Measurements from ENCODE around the gene AKR1C3.
"Not testable (repeated sequence)": the region's sequence is repeated elsewhere in the genome, so short reads cannot be mapped to it uniquely, and the experiment has no call there.

AKR1C3 gene

DNA sequence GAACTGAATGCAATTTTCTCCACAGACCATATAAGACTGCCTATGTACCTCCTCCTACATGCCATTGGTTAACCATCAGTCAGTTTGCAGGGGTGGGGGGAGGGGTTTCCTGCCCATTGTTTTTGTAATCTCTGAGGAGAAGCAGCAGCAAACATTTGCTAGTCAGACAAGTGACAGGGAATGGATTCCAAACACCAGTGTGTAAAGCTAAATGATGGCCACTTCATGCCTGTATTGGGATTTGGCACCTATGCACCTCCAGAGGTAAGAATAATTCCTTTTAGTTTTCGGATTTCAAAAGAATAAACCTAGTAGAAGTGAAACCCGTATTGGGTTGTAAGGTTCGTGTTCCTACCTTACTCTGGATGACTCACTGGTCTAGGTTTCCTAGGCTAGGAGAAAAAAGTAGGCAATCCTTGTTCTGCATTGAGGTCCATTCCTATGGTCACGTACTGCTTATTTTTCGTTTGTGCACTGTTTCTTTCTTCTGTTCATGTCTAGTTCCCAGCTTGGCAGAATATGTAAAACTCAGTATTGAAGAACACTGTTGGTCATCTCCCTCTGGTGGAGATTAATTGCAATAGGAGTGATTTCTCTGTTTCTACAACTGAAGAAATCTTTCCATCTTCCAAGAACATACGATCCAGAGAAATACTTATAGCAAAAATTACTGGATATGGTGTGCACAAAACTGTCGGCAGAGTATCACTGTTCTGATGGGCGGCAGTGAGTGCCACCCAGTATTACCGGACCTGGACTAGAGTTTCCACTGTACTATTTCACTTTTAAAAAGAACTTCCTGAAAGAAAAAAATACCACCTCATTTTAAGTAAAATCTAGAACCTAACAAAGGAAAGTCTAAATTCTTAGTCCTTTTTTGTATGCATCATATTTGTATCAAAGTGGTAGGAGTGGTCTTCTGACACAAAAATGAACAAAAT, at the start of gene AKR1C3:
Gene AKR1C3, plus strand, starts transcription at position 150 of the 941 bp plus-strand sequence. Its CDS starts 31 bp downstream, at position 181.
- DNase-seq, result no peak

DNA sequence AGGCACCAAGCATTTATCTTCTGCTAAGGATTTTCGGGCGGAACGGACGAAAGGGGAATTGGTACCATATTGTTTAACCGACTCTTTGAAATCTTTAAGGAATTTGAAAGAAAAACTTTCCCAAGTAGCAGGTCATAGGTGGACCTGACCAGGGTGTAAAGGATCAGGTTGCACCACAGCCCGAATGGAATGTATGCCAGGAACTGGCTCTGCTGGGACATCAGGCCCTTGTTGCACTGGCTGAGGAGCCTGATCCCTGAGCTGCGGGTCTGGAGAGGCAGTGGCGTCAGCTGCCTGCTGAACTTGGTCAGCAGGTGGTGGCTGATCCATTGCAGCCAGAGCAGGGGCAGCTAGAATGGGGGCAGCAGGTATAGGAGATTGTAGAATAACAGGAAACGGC, 49.1 kb upstream of the AKR1C3 start:
- no peak for DNase-seq

DNA sequence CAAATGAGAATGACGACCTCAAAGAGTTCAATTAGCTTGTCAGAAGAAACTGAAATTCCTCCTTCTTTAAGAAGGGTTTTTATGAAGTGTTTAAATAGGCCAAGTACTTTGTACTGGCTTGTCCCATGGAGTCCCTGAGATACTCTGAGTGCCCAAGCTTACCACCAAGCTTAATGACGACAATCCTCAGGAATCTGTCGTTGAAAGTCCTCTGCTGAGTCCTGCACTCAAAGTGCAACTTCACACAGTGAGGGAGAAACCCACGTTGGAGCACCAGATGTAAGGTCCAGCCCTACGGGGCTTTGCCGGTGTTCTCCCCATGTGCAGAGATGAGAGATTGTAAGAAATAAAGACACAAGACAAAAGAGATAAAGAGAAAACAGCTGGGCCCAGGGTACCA, 47.8 kb upstream of the AKR1C3 start:
- DNase-seq, result no peak

DNA sequence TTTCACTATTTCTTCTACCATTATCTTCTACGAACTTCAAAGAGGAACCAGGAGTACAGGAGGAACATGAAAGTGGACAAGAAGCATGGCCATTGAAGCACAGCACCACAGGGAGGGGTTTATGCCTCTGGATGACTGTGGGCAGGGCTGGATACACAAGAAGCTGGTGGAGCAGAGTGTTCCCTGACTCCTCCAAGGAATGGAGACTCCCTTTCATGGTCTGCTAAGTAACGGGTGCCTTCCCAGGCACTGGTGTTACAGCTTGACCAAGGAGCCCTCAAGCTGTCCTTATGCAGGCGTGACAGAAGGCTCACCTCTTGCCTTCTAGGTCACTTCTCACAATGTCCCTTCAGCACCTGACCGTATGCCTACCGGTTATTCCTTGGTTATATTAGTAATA, 47.2 kb upstream of the AKR1C3 start:
- DNase-seq, result not testable (repeated sequence)

DNA sequence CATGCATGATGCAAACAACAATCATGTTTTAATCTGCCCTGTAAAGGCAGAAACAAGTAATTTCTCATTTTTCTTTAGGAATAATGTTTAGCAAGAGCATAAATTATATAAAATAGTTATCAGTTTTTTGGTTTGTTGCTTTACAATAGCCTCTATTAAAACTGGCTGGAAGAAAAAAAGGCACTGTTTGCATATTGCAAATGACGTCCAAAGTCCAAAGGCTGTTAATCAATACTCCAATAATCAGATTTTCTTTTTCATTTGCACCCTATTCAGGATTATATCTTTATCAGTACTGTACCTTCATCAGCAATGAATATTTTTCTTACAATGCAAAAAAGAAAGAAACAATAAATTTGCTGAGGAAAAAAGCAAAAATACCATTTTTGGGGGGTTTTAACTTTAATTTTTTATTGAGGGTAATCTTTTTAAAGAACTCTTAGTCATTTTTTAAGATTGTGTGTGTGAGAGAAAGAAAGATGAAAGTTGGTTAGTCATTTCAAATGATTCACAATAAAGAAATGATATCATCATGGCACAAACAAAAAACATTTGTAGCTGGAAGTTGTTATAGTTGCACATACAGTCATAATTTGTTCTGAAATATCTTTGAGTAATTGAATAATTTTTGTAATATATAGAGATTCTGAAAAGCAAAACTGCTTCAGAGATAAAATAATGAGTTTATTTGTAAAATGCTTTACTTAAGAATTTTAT, 46.1 kb upstream of the AKR1C3 start:
- DNase-seq, result no peak

DNA sequence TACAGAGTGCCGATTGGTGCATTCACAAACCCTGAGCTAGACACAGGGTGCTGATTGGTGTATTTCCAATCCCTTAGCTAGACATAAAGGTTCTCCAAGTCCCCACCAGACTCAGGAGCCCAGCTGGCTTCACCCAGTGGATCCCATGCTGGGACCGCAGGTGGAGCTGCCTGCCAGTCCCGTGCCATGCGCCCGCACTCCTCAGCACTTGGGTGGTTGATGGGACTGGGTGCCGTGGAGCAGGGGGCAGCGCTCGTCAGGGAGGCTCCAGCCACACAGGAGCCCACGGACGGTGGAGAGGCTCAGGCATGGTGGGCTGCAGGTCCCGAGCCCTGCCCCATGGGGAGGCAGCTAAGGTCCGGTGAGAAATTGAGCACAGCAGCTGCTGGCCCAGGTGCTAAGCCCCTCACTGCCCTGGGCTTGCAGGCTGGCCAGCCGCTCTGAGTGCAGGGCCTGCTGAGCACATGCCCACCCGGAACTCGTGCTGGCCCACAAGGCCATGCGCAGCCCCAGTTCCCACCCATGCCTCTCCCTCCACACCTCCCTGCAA, 41.2 kb upstream of the AKR1C3 start:
- not testable (repeated sequence) for DNase-seq

DNA sequence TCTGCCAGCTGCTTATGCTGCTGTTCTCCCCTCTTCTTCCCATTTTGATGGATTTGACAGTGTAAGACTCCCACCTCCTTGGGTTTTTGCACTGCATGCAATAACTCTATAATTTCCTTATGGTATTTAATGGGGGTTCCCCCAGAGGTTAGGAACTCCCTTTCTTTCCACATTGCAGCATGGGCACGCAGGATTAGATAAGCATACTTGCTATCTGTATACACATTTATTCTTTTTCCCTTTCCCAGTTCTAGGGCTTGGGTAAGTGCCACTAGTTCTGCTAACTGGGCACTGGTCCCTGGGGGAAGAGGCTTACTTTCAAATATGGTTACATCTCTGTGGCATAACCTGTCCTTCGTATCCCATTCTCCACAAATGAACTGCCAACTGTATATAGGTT, 39.4 kb upstream of the AKR1C3 start:
- not testable (repeated sequence) for DNase-seq

DNA sequence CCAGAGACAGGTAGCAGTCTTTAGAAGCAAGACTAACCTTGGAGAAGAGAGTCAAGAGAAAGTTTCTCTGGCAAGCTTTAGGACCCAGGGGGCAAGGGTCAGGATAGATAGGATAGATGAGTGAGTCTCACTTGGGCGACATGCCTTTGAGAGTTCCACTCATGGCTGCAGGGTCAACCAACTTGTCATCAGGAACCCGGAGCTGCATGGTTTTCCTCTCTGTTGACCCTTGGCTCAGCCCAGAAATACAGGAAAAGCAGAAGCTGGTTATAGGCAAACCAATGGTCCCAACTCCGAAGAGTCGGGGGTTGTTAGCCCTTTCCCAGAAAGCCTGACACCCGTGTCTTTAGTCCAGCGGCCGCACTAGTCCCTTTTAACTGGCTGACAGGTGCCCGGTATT, 34.9 kb upstream of the AKR1C3 start:
- DNase-seq, result not testable (repeated sequence)

DNA sequence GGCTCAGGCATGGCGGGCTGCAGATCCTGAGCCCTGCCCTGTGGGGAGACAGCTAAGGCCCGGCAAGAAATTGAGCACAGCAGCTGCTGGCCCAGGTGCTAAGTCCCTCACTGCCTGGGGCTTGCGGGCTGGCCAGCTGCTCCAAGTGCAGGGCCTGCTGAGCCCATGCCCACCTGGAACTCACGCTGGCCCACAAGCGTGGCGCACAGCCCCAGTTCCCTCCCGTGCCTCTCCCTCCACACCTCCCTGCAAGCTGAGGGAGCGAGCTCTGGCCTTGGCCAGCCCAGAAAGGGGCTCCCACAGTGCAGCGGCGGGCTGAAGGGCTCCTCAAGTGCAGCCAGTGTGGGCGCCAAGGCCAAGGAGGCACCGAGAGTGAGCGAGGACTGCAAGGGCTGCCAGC, 33.4 kb upstream of the AKR1C3 start:
- DNase-seq, result not testable (repeated sequence)

DNA sequence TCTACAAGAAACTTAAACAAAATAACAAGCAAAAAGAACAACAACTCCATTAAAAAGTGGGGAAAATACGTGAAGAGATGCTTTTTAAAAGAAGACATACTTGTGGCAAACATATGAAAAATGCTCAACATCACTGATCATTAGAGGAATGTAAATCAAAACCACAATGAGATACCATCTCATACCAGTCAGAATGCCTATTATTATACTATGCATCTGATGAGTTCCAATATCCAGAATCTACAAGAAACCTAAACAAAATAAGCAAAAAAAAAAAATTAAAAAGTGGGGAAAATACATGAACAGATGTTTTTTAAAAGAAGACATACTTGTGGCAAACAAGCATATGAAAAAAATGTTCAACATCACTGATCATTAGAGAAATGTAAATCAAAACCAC, 29.6 kb upstream of the AKR1C3 start:
- DNase-seq, result no peak

DNA sequence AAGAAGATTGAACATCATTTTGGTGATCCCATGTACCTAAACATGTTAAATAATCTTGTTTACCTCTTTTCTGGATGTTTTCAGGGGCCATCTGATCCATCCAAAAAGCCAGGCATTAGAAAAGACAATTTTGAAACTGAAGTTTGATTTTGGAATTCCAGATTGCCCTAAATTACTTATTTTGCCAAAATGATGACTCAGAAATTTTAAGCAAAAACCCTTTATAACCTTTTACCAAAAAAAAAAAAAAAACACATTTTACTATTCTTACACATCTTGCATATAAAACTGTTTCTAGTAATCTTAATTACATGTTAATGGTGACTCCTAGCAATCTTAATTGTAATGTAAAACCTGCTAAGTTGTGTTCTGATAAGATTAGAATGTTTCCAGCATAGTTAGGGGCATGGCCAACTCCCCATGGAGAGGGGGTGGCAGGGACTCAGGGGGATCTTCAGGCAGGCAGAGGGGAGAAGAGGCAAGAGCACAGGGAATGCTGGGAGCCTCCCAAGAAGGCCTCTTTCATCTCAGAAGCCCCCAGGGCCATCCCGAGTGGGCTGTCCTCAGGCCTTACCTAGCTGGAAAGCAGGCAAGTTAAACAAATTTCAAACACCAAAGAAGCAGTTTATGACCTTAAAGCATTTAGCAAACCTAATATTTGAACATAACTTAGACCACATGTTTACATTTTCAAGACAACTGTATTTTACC, 25.8 kb upstream of the AKR1C3 start:
- DNase-seq, result no peak

DNA sequence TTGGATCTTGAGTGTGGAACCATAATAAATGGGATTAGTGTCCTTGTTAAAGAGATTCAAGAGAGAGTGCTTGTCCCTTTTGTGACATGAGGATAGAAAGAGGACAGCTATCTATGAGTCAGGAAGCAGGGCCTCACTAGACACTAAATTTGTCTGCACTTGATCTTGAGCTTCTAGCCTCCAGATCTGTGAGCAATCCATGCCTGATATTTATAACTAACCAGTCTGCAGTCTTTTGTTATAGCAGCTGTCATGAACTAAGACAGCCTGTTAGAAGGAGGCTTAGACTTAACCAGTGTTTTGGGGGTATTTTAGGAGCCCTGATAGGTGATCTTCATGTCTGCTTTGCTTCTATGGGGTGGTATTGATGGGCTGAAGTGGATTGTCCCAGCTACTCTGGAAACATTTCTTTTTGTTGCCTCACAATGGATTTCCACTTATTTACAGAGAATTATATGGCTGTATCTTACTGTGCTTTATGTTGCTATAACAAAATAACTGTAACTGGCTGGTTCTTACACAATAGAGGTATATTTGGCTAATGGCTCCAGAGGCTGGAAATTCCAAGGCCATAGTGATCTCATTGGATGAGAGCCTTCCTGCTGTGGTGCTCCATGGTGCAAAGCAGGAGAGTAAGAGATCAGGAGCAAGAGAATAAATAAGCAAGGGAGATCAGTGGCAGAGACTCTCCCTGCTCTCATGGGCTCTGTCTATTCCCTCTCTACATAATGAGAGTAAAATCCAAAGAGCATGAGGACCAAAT, 23.4 kb upstream of the AKR1C3 start:
- DNase-seq, result no peak

DNA sequence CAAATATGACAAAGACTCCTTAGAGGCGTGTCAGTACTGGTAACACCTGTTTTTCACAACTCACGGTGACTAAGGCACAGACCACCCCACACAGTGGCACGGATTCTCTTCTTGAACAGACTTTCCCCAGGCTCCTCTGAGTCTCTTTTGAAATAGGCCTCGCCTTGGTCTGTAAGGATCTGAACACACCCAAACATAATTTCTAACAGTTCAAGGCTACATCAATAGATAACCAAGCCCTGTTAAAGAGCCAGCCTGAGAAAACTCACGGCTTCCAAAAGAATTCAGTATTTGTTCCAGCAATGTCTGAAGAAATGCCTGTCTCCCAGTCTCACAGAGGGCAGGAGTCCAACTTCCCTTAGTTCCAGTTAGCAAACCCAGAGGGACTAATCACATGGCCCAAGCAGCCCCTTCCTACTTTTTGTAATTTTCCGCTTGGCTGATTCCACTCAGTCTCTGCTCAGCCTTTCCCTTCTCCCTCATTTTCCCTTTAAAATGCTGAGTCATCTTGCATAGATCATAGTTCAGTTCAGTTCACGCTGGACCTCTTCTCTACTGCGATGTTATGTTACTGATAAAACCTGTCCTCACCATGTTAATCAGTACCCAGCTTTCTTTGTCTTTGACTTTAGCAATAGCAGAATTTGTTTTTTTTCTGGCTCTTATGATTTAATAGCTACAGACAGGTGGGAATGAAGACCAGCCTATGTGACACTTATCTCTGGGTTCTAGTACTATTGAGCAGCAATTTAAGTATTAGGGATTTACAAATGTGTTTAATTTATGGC, 22.6 kb upstream of the AKR1C3 start:
- DNase-seq, result no peak

DNA sequence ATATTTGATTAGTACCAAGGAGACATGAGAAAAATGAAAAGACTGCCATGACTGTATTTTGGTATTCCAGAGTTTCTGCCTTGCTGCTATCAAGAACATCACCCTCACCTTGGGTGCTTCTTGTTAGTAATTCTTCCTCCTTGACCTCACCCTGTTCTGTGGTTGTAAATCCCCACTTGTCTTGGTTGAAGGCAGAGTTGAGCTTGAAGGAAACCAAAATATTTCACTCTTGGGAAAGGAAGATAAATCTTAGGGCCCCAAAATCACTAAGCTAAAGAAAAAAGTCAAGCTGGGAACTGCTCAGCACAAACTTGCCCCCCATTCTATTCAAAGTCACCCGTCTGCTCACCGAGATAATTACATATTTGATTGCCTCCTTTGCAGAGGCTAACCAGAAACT, 20.6 kb upstream of the AKR1C3 start:
- DNase-seq, result no peak

DNA sequence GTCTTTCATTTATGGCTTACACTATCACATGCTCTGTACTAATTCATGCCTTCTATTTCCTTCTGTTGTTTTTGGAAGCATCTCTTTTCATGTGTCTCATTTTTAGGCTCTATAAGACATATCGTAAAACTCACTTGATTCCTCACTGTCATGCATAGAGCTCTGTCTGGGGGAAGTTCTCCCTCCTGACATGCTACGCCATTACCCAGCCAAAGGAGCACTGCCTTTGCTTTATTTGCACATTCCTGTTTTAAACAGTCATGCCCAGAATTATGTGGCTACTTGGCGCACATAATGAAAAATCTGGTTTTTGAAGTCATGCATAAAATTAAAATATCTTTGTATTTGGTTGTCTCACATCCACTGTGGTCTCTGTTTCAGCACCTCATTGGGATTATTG, 17.6 kb upstream of the AKR1C3 start:
- DNase-seq, result no peak

DNA sequence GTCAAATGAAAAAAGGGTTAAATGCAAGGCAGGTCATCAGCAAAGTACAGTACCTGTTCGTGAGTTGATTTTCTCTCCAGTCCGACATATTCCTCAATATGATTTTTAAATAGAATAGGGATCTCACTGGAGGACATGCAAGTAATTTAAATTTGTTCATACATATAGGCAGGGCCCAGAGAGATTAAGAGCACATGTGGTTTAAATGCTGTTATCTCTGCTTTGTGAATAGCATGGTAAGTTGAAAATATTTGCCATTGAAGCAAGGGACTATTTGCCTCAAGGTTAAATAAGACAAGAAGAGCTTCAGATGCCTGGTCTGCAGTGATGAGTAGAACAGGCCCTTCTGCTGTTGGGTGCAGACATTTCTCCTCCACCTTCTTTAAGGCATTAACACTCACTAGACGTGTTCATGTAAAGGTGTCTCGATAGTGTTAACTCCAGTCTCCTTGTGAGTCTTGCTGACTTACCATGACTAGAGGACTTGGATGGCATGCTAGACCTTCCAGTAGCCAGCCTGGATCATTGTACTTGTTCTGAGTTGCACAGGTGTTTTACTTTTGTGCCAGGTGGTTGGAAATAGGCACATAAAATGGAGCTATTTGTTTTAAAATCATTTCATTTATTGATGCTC, 15.6 kb upstream of the AKR1C3 start:
- no peak for DNase-seq

DNA sequence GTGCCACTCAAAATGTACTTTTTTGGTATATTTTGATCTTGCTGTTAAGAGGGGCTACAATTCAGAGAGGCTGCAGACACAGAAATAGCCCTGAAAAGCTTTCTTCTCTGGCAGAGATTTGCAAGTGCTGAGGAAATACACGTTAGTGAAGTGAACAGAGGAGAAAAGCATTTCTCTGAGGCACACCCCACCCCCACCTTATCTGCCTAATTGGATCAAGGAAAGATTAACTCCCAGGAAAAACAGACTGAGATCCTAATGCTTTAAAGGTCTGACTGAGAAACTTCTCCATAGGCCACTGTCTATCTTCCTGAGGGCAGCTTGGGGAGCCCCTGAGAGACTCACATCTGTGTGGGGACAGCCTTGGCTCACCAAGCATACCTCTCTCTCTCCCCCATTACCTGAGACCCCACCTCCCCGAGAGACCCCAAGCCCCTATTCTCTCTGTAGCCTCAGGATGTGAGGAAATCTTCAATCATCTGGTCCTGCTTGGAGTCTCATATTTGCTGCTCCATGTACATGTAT, 14.8 kb upstream of the AKR1C3 start:
- DNase-seq, result no peak

DNA sequence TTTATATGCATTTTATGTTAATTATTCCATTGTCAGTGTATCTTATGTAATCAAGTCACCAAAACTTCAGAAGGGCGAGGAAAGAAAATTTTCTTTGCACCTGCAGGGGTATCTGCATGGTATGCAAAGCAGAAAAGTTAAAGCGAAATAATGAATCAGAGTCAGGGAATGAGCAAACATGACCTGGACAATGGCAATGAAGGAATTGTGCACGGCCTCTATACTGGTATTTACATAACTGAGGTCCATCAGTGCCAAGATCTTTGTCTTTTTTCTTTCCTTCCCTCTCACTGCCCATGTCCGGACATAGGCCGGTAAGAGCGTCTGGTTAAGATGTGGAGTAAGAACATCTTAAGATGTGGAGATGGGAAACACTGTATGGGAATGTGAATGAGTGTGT, 14.4 kb upstream of the AKR1C3 start:
- no peak for DNase-seq

DNA sequence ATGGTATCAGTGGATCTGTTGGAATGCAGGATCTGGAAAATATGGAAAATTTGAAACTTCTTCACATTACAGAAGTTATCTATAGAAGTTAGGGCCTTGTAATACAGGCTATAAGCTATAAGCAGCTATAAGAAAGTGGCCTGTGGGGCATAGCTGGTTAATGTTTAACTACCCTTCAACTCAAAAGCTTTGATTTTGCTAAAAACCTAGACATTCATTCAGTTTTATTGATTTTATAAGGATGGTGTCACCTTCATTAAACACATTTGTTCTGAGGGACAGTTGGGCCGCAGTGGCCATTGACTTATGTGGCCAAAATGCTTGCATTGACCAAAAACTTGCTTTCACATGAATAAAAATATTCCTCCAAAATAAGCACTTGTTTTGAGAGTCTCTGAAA, 13.1 kb upstream of the AKR1C3 start:
- DNase-seq, result no peak

DNA sequence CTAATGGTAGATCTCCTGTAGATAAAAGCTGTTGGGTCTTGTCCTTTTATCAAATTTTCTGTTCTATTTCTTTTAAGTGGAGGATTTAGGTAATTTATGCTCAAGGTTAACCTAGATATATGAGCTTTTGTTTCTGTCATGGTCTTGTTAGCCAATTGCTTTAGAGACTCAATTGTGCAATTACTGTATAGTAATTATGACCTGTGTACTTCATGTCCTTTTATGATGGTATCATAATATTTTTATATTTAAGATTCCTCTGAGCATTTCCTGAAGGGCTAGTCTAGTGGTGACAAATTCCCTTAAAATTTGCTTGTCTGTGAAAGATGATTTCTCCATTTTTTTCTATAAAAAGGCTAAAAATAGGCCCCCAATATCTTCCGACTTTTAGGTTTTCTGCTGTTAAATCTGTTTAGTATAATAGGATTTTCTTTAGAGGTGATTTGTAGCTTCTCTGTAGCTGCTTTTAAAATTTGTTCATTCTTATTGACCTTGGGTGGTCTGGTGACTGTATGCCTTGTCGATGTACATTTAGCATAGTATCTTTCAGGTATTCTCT, 5.4 kb upstream of the AKR1C3 start:
- no peak for DNase-seq
